Measurements from ENCODE around the gene PRIM1.
"Not testable (repeated sequence)": the region's sequence is repeated elsewhere in the genome, so short reads cannot be mapped to it uniquely, and the experiment has no call there.

DNA sequence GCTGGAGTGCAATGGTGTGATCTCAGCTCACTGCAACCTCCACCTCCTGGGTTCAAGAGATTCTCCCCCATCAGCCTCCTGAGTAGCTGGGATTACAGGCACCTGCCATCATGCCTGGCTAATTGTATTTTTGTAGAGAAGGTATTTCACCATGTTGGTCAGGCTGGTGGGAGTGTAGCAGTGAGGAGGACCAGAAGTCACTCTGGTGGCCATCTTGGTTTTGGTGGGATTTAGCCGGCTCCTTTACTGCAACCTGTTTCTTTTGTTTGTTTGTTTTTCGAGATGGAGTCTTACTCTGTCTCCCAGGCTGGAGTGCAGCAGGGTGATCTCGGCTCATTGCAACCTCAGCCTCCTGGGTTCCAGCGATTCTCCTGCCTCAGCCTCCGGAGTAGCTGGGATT, 47.6 kb downstream of the PRIM1 start:
- TF ChIP-seq, protein P1, sequence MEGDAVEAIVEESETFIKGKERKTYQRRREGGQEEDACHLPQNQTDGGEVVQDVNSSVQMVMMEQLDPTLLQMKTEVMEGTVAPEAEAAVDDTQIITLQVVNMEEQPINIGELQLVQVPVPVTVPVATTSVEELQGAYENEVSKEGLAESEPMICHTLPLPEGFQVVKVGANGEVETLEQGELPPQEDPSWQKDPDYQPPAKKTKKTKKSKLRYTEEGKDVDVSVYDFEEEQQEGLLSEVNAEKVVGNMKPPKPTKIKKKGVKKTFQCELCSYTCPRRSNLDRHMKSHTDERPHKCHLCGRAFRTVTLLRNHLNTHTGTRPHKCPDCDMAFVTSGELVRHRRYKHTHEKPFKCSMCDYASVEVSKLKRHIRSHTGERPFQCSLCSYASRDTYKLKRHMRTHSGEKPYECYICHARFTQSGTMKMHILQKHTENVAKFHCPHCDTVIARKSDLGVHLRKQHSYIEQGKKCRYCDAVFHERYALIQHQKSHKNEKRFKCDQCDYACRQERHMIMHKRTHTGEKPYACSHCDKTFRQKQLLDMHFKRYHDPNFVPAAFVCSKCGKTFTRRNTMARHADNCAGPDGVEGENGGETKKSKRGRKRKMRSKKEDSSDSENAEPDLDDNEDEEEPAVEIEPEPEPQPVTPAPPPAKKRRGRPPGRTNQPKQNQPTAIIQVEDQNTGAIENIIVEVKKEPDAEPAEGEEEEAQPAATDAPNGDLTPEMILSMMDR (IDR thresholded peaks at IDR 0.05): not testable (repeated sequence)
- not testable (repeated sequence) for TF ChIP-seq POLR2A (IDR thresholded peaks at IDR 0.05)

Measured in esophagus squamous epithelium (tissue), 4 donors.